ENCODE data around the gene ELK4.
A peak's percentile ranks its signal among the peaks of the same experiment; 100 is the strongest.

The ELK4 gene

GRCh38 chr1:205595861-205596260 lies 36.0 kb downstream of the ELK4 start:
- DNase-seq (ENCODE audit: low spot score), result no peak

- no peak for DNase-seq (ENCODE audit: low spot score)
Observed at GRCh38 chr1:205595435-205595834, 36.4 kb downstream of the ELK4 start.

GRCh38 chr1:205594846-205595245 lies 37.0 kb downstream of the ELK4 start:
- DNase-seq (ENCODE audit: low spot score), result no peak

- no peak for DNase-seq (ENCODE audit: low spot score)
Observed at GRCh38 chr1:205593967-205594366, 37.8 kb downstream of the ELK4 start.

GRCh38 chr1:205593532-205593931 lies 38.3 kb downstream of the ELK4 start:
- DNase-seq (ENCODE audit: low spot score), result no peak

- no peak for DNase-seq (ENCODE audit: low spot score)
Observed at GRCh38 chr1:205592443-205593003, 39.3 kb downstream of the ELK4 start.

GRCh38 chr1:205591522-205592351 lies 40.1 kb downstream of the ELK4 start:
- peak; percentile 88 for DNase-seq (ENCODE audit: low spot score)

GRCh38 chr1:205590777-205591513 lies 40.9 kb downstream of the ELK4 start:
- no peak for DNase-seq (ENCODE audit: low spot score)

GRCh38 chr1:205590457-205590768 lies 41.4 kb downstream of the ELK4 start:
- no peak for DNase-seq (ENCODE audit: low spot score)

GRCh38 chr1:205589618-205590456 lies 42.0 kb downstream of the ELK4 start:
- DNase-seq (ENCODE audit: low spot score), result no peak

- no peak for DNase-seq (ENCODE audit: low spot score)
Observed at GRCh38 chr1:205589046-205589445, 42.8 kb downstream of the ELK4 start.

- DNase-seq (ENCODE audit: low spot score), result peak; percentile 48
Observed at GRCh38 chr1:205588636-205589035, 43.2 kb downstream of the ELK4 start.

GRCh38 chr1:205587581-205587980 lies 44.2 kb downstream of the ELK4 start:
- DNase-seq (ENCODE audit: low spot score), result no peak

- DNase-seq (ENCODE audit: low spot score), result no peak
Observed at GRCh38 chr1:205585835-205586785, 45.7 kb downstream of the ELK4 start.

- DNase-seq (ENCODE audit: low spot score), result no peak
Observed at GRCh38 chr1:205585169-205585834, 46.5 kb downstream of the ELK4 start.

- no peak for DNase-seq (ENCODE audit: low spot score)
Observed at GRCh38 chr1:205584732-205585131, 47.1 kb downstream of the ELK4 start.

- no peak for DNase-seq (ENCODE audit: low spot score)
Observed at GRCh38 chr1:205583461-205584130, 48.2 kb downstream of the ELK4 start.

- no peak for DNase-seq (ENCODE audit: low spot score)
Observed at GRCh38 chr1:205582471-205583291, 49.1 kb downstream of the ELK4 start.

GRCh38 chr1:205582046-205582445 lies 49.8 kb downstream of the ELK4 start:
- no peak for DNase-seq (ENCODE audit: low spot score)

All from AG08396 (cell line).